ENCODE measurements around the gene RPS6KA2.
"Not testable (repeated sequence)": the region's sequence is repeated elsewhere in the genome, so short reads cannot be mapped to it uniquely, and the experiment has no call there.

Gene RPS6KA2

GRCh38 chr6:166365221-166365620 is 261.8 kb downstream of the RPS6KA2 start:
- no peaks in the 10 kb centered on the region for H3K36me3 ChIP-seq (replicated peaks)
- no peak overlapping the region for H3K4me3 ChIP-seq (ENCODE audit: low read depth, low read length)
- TF ChIP-seq CTCF (IDR thresholded peaks at IDR 0.05; ENCODE audit: low read depth, low read length, missing control alignments) = no peak
- peak overlapping the region; percentile 9 for H3K27ac ChIP-seq
- peak; percentile 58 for DNase-seq
- H3K27me3 ChIP-seq (replicated peaks) = no peaks in the 10 kb centered on the region
- in situ Hi-C loops (cut with HindIII; ENCODE audit: low pct_ligation_motif_present, low sequenced_read_pairs) = no loop called here

GRCh38 chr6:166364456-166364855 is 262.6 kb downstream of the RPS6KA2 start:
- H3K27ac ChIP-seq = no peak overlapping the region
- in situ Hi-C loops (cut with HindIII; ENCODE audit: low pct_ligation_motif_present, low sequenced_read_pairs) = no loop called here
- no peak overlapping the region for H3K4me3 ChIP-seq (ENCODE audit: low read depth, low read length)
- no peaks in the 10 kb centered on the region for H3K27me3 ChIP-seq (replicated peaks)
- no peak for DNase-seq
- H3K36me3 ChIP-seq (replicated peaks) = no peaks in the 10 kb centered on the region
- TF ChIP-seq CTCF (IDR thresholded peaks at IDR 0.05; ENCODE audit: low read depth, low read length, missing control alignments) = no peak

GRCh38 chr6:166362427-166362826 is 264.6 kb downstream of the RPS6KA2 start:
- H3K27ac ChIP-seq; DNase-seq; H3K4me3 ChIP-seq (ENCODE audit: low read depth, low read length); in situ Hi-C loops (cut with HindIII; ENCODE audit: low pct_ligation_motif_present, low sequenced_read_pairs); H3K27me3 ChIP-seq (replicated peaks); H3K36me3 ChIP-seq (replicated peaks): not testable (repeated sequence)

GRCh38 chr6:166361077-166361429 is 266.0 kb downstream of the RPS6KA2 start:
- H3K27ac ChIP-seq = no peak overlapping the region
- no peaks in the 10 kb centered on the region for H3K27me3 ChIP-seq (replicated peaks)
- peak; percentile 47 for DNase-seq
- no peaks in the 10 kb centered on the region for H3K36me3 ChIP-seq (replicated peaks)
- TF ChIP-seq CTCF (IDR thresholded peaks at IDR 0.05; ENCODE audit: low read depth, low read length, missing control alignments) = no peak
- H3K4me3 ChIP-seq (ENCODE audit: low read depth, low read length) = no peak overlapping the region
- in situ Hi-C loops (cut with HindIII; ENCODE audit: low pct_ligation_motif_present, low sequenced_read_pairs) = no loop called here

- no peak overlapping the region for H3K27ac ChIP-seq
- H3K4me3 ChIP-seq (ENCODE audit: low read depth, low read length) = no peak overlapping the region
- H3K27me3 ChIP-seq (replicated peaks) = no peaks in the 10 kb centered on the region
- in situ Hi-C loops (cut with HindIII; ENCODE audit: low pct_ligation_motif_present, low sequenced_read_pairs) = no loop called here
- no peaks in the 10 kb centered on the region for H3K36me3 ChIP-seq (replicated peaks)
- TF ChIP-seq CTCF (IDR thresholded peaks at IDR 0.05; ENCODE audit: low read depth, low read length, missing control alignments) = no peak
- DNase-seq = no peak
Observed at GRCh38 chr6:166360243-166361076, 266.6 kb downstream of the RPS6KA2 start.

Measured in brain microvascular endothelial cell (primary cell).